Astrocyte (in vitro differentiated cells and primary cell): ENCODE measurements around the gene SNX22. TPM values are rescaled to one million over a fixed set of nuclear protein-coding genes. Genes with fewer than 3 reads are reported as not detected.
A peak's percentile ranks its signal among the peaks of the same experiment; 100 is the strongest.

Experiments used
- DNase-seq: peaks from one replicate; pipeline ENCODE4 v3.0.0-alpha.2; 2010; ENCODE audit warnings: low read depth
- FAIRE-seq: peaks from 2 replicates; lab custom pipeline; 2011; peaks lifted over from hg19 to GRCh38; lab: Jason Lieb, UNC
- H2AFZ ChIP-seq: 2 replicates; pipeline ENCODE4 v1.6.0; 2012; ENCODE audit warnings: low read depth, low read length, inconsistent platforms
- H3K27ac ChIP-seq: 2 replicates; pipeline ENCODE4 v1.5.1; 2011; ENCODE audit warnings: low read depth, low read length, inconsistent platforms
- H3K27me3 ChIP-seq: 2 replicates; pipeline ENCODE4 v1.6.0; 2011; ENCODE audit warnings: low read length, inconsistent platforms; ENCODE audit not compliant: insufficient read depth
- H3K36me3 ChIP-seq: 2 replicates; pipeline ENCODE4 v1.5.1; 2011; ENCODE audit warnings: low read length, inconsistent platforms; ENCODE audit not compliant: insufficient read depth
- H3K4me1 ChIP-seq: 2 replicates; pipeline ENCODE4 v1.5.1; 2011; ENCODE audit warnings: low read length, inconsistent platforms; ENCODE audit not compliant: insufficient read depth
- H3K4me2 ChIP-seq: 2 replicates; pipeline ENCODE4 v1.6.0; 2012; ENCODE audit warnings: low read length, inconsistent platforms
- H3K4me3 ChIP-seq: 2 replicates; pipeline ENCODE4 v1.5.1; 2011; ENCODE audit warnings: low read depth, mild to moderate bottlenecking, low read length, inconsistent platforms; ENCODE audit not compliant: insufficient read depth
- H3K79me2 ChIP-seq: 2 replicates; pipeline ENCODE4 v1.6.0; 2012; ENCODE audit warnings: mild to moderate bottlenecking, low read length, inconsistent platforms; ENCODE audit not compliant: insufficient read depth
- H3K9ac ChIP-seq: 2 replicates; pipeline ENCODE4 v1.6.0; 2012; ENCODE audit warnings: mild to moderate bottlenecking, low read length, inconsistent platforms
- H3K9me3 ChIP-seq: 2 replicates; pipeline ENCODE4 v1.5.1; 2012; ENCODE audit warnings: low read depth, mild to moderate bottlenecking, low read length, inconsistent platforms; ENCODE audit not compliant: insufficient read depth
- H4K20me1 ChIP-seq: 2 replicates; pipeline ENCODE4 v1.6.0; 2012; ENCODE audit warnings: low read length, inconsistent platforms; ENCODE audit not compliant: insufficient read depth
- H3K27ac Mint-ChIP-seq: one replicate; pipeline ENCODE4 v1.8.0; 2021; ENCODE audit warnings: mild to moderate bottlenecking, mixed read lengths; ENCODE audit not compliant: unreplicated experiment
- H3K27me3 Mint-ChIP-seq: one replicate; pipeline ENCODE4 v1.8.0; 2021; ENCODE audit warnings: low read depth, mixed read lengths; ENCODE audit not compliant: unreplicated experiment
- H3K36me3 Mint-ChIP-seq: one replicate; pipeline ENCODE4 v1.8.0; 2021; ENCODE audit warnings: low read depth, mixed read lengths; ENCODE audit not compliant: unreplicated experiment
- H3K4me1 Mint-ChIP-seq: one replicate; pipeline ENCODE4 v1.8.0; 2021; ENCODE audit warnings: low read depth, mixed read lengths; ENCODE audit not compliant: unreplicated experiment
- H3K4me3 Mint-ChIP-seq: one replicate; pipeline ENCODE4 v1.8.0; 2021; ENCODE audit warnings: mild to moderate bottlenecking, moderate library complexity, mixed read lengths; ENCODE audit not compliant: unreplicated experiment
- H3K9me3 Mint-ChIP-seq: one replicate; pipeline ENCODE4 v1.8.0; 2021; ENCODE audit warnings: mild to moderate bottlenecking, mixed read lengths; ENCODE audit not compliant: unreplicated experiment
- CTCF ChIP-seq: IDR thresholded peaks from 2 replicates; pipeline ENCODE4 v1.5.1; 2011; ENCODE audit warnings: low read depth, mild to moderate bottlenecking, inconsistent platforms, low read length, moderate library complexity; ENCODE audit not compliant: insufficient read depth
- EZH2 ChIP-seq: IDR thresholded peaks from 2 replicates; pipeline ENCODE4 v1.6.1; 2012; ENCODE audit warnings: mild to moderate bottlenecking, low read length, inconsistent platforms; ENCODE audit not compliant: insufficient read depth
- total RNA-seq: library from RNA; stranded (reverse); gene quantifications from 2 replicates; pipeline ENCODE4 v1.2.1, GENCODE V29; 2021

Gene SNX22
- total RNA-seq, 1 donor from 2014 or later, result 0.27 TPM

- no peak overlapping the region for H3K4me2 ChIP-seq
- Mint-ChIP-seq H3K9me3 (no peaks in the 10 kb centered on the region), H3K27ac (no peak overlapping the region), H3K4me3 (no peak overlapping the region), H3K4me1 (no peaks in the 10 kb centered on the region), H3K36me3 (peaks cover 42% of the 10 kb centered on the region), H3K27me3 (no peaks in the 10 kb centered on the region)
- H3K27ac ChIP-seq, result no peak overlapping the region
- no peaks in the 10 kb centered on the region for H3K4me1 ChIP-seq
- no peak overlapping the region for H3K9ac ChIP-seq
- TF ChIP-seq CTCF, result no peak
- TF ChIP-seq EZH2, result no peak
- FAIRE-seq (no peak), DNase-seq (peak; percentile 20)
- H3K9me3 ChIP-seq, result no peaks in the 10 kb centered on the region
- H3K36me3 ChIP-seq, result peaks cover 55% of the 10 kb centered on the region
- H3K4me3 ChIP-seq, result no peak overlapping the region
- peaks cover 19% of the 10 kb centered on the region for H4K20me1 ChIP-seq
- H3K79me2 ChIP-seq, result no peaks in the 10 kb centered on the region
- no peak overlapping the region for H2AFZ ChIP-seq
- no peaks in the 10 kb centered on the region for H3K27me3 ChIP-seq
Measured at GRCh38 chr15:64134345-64134829, 17.1 kb upstream of the SNX22 start.

GRCh38 chr15:64136347-64136746 lies 15.2 kb upstream of the SNX22 start:
- H3K9ac ChIP-seq, result no peak overlapping the region
- TF ChIP-seq EZH2 (no peak), CTCF (no peak)
- Mint-ChIP-seq H3K4me3 (no peak overlapping the region), H3K9me3 (no peaks in the 10 kb centered on the region), H3K36me3 (peaks cover 29% of the 10 kb centered on the region), H3K27me3 (no peaks in the 10 kb centered on the region), H3K4me1 (no peaks in the 10 kb centered on the region), H3K27ac (no peak overlapping the region)
- no peaks in the 10 kb centered on the region for H3K27me3 ChIP-seq
- H3K9me3 ChIP-seq, result no peaks in the 10 kb centered on the region
- no peak overlapping the region for H3K4me2 ChIP-seq
- no peak overlapping the region for H2AFZ ChIP-seq
- H3K4me3 ChIP-seq, result no peak overlapping the region
- peaks cover 44% of the 10 kb centered on the region for H3K36me3 ChIP-seq
- DNase-seq (no peak), FAIRE-seq (no peak)
- H3K4me1 ChIP-seq, result no peaks in the 10 kb centered on the region
- no peak overlapping the region for H3K27ac ChIP-seq
- H4K20me1 ChIP-seq, result peaks cover 19% of the 10 kb centered on the region
- no peaks in the 10 kb centered on the region for H3K79me2 ChIP-seq

- H3K4me2 ChIP-seq, result no peak overlapping the region
- TF ChIP-seq CTCF (no peak), EZH2 (no peak)
- Mint-ChIP-seq H3K27me3 (no peaks in the 10 kb centered on the region), H3K27ac (no peak overlapping the region), H3K36me3 (peaks cover 19% of the 10 kb centered on the region), H3K4me3 (no peak overlapping the region), H3K4me1 (no peaks in the 10 kb centered on the region), H3K9me3 (no peaks in the 10 kb centered on the region)
- H3K79me2 ChIP-seq, result no peaks in the 10 kb centered on the region
- H3K9ac ChIP-seq, result no peak overlapping the region
- peaks cover 39% of the 10 kb centered on the region for H3K36me3 ChIP-seq
- H2AFZ ChIP-seq, result no peak overlapping the region
- H3K27me3 ChIP-seq, result no peaks in the 10 kb centered on the region
- DNase-seq, result no peak
- no peak overlapping the region for H3K27ac ChIP-seq
- H3K4me3 ChIP-seq, result no peak overlapping the region
- H3K9me3 ChIP-seq, result no peaks in the 10 kb centered on the region
- no peak for FAIRE-seq
- no peaks in the 10 kb centered on the region for H3K4me1 ChIP-seq
- H4K20me1 ChIP-seq, result peaks cover 23% of the 10 kb centered on the region
Measured at GRCh38 chr15:64137226-64137833, 14.2 kb upstream of the SNX22 start.
